HL-60/S4 (cell line): ENCODE results near the gene FBXO47.

Experiments
- in situ Hi-C: fragments of 300-500 bp; cut with MboI; formaldehyde crosslinking; loops from 2 replicates; pipeline ENCODE4 v1.14.3; 2022; ENCODE audit warnings: low sequenced_read_pairs

The FBXO47 gene

GRCh38 chr17:38967290-38967738 lies at the start of gene FBXO47:
FBXO47 (minus strand) TSS chr17:38967403; CDS start chr17:38963025, 4,378 bp downstream.
- in situ Hi-C loops = no loop called here

DNA sequence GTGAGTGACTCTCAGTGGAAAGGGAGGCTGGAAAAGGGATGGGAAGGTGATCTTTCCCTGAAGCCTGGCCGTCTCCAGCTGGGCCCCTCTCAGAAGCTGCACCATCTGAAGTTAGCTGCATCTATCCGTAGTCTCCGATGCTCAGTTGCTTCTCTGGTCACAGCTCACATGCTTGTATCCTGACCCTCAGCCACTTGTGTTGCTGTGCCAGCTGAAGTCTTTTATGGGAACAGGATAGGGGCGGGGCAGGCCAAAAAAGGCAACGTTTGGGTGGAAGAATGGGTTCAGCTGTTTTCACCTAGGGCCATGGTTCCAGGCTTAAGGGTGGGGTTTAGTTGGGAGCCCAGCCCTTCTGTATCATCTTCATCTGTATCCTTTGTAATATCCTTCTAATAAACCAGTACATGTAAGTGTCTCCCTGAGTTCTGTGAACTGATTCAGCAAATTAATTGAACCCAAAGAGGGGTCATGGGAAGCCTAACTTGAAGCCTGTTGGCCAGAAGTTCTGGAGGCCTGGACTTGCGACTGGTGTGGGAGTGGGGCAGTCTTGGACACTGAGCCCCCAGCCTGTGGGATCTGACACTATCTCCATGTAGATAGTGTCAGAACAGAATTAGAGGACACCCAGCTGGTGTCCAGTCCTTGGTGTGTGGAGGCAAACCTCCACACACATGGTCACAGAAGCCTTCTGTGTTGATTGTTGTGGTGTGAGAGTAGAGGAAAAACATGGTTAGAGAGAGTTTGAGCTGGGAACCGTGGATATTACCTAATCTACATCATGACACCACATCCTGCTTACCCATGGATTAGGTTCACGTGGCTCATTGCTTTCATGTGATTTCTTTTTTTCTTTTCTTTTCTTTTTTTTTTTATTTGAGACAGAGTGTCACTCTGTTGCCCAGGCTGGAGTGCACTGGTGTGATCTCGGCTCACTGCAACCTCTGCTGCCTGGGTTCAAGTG lies 49.3 kb upstream of the FBXO47 start:
- in situ Hi-C loops = no loop called here

DNA sequence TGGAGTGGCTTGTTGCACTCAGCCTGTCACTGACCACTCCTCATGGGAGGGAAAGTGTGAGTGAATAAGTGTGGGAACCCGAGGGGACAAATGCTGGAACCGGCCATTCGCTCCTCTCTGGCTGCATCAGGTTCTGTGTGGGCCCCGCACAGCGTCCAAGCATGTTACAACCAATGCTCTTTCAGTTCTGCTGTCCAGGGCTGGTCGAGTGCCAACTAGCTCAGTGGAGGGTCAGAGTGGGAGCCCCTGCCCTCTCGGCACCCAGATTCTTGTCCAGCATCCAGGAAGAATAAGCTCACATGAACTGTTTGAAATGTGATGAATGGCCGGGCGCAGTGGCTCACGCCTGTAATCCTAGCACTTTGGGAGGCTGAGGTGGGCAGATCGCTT lies 48.3 kb upstream of the FBXO47 start:
- in situ Hi-C loops = no loop called here

- in situ Hi-C loops = no loop called here
Observed at GRCh38 chr17:39014795-39015545, 47.8 kb upstream of the FBXO47 start.

GRCh38 chr17:39014044-39014794 lies 47.0 kb upstream of the FBXO47 start:
- in situ Hi-C loops = no loop called here

- in situ Hi-C loops = no loop called here
Observed at GRCh38 chr17:39012725-39013124, 45.5 kb upstream of the FBXO47 start.

- in situ Hi-C loops = no loop called here
Observed at GRCh38 chr17:39011907-39012468, 44.8 kb upstream of the FBXO47 start.

DNA sequence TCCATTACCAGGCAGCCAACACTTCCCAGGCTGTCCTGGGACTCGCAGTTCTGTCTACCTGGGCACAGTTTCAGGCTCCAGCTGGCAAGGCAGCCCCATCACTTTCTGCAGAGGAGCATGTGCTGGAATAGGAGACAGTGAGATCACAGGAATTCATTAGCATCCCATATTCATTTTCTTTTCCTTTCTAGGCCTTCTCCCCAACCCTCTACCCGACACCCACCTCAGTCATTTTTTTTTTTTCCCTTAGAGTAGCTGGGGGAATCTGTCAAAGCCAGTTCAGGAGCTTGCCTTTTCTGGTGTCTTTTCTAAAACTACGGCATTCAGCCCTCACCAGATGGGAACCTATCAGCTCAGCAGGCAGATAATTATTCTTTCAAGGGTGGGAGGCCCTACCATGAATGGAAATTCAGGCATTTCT lies 42.4 kb upstream of the FBXO47 start:
- in situ Hi-C loops = no loop called here

DNA sequence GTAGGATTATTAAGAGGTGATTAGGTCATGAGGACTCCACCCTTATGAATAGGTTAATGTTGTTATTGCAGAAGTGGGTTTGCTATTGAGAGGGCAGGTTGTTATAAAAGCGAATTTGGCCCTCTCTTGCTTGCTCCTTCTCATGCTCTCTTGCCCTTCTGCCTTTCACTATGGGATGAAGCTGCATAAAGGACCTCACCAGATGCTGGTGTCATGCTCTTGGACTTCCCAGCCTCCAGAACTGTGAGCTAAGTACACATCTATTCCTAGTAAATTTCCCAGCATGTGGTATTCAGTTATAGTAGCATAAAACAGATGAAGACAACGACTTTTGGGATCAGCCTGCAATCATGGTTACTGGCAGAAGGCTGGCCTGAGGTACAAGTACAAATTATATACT lies 41.4 kb upstream of the FBXO47 start:
- in situ Hi-C loops = no loop called here

DNA sequence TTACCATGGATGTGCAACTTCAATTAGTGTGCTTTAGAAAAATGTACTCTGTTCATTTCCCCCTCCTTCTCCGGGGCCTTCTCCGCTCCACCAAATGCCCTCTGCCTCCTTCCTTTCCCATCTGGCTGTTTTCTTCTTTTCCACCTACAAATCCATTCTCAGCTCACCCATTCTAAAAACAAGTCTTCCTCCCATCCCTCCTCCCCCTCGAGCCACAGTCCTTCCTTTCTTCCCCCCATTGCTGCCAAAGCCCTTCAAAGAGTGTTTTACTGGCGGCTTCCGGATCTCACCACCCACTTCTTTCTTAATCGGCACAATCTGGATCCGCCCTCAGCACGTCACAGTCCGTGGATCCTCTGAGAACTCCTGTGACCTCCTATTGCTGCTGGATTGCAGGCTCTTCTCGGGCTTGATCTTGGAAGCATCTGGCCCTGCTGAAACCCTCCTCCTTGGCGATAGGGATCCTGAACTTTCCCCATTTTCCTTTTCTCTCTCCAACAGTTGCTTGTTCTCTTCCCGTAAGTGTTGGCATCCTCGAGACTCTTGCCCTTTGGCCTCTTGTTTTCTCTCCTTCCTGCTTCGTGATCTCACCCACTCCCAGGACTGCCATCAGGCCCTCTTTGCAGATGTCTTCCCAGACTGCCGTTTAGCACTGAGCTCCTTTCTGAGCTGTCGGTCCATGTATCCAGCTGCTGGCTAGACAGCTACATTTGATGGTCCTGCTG lies 36.0 kb upstream of the FBXO47 start:
- in situ Hi-C loops = no loop called here

DNA sequence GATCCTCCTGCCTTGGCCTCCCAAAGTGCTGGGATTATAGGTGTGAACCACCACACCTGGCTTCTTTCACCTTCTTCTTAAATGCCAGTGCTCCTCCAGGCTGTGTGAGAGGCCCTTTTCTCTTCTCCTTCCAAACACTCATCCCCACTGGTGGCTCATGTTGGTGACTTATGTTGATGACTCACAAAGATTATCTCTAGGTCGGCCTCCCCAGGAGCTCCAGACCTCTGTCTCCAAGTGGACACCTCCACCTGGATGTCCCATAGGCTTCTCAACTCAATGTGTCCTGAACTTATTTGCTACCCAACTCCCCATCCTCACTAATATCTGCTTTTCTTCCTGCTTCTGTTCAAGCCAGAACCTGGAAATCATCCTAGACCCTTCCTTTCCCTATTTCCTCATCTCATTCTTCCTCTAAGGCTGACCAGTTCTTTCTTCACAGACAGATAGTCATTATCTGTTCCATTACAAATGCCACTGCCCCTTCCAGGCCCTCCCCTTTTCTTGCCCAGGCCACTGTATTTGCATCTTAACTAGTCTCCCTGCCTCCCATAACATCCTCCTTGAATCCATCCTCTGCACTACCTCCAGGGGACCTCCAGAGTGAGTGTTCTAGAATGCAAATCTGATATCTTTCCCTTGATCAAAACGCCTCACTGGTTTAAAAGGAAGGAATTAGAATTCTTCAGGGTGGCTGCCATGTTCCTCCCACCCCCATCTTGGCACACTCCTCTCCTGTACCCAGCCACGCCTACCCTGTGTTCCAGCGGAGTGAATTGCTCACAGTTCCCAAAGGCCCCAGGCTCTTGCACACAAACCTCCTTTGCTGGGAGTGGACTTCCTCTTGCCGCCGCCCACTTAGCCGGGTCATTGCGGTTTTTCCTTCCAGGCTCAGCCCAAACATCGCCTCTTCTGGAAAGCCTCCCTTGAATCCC lies 34.8 kb upstream of the FBXO47 start:
- in situ Hi-C loops = no loop called here

GRCh38 chr17:39000021-39000601 lies 32.9 kb upstream of the FBXO47 start:
- in situ Hi-C loops = no loop called here

DNA sequence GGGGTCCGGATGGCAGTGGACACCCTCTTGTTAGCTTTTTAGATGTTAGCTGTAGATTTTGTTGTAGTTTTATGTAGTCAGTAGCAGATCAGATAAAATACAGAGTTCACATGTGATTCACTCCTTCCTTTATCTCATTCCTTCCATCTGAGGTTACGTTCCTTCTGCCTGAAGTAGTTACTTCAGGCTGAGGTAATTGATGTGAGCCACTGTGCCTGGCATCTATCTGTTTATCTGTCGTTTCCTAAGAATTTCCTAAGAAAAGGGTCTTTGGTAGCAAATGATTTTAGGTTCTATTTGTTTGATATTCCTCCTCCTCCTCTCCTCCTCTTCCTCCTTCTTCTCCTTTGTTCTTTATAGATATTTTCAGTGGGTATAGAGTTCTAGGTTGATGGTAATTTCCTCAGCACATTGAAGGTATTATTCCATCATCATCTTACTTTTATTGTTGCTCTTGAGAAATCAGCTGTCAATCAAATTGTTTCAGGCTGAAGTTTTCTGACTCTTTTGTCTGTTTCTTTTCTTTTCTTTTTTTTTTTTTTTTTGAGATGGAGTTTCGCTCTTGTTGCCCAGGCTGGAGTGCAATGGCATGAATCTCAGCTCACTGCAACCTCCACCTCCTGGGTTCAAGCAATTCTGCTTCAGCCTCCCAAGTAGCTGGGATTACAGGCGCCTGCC lies 29.6 kb upstream of the FBXO47 start:
- in situ Hi-C loops = no loop called here

DNA sequence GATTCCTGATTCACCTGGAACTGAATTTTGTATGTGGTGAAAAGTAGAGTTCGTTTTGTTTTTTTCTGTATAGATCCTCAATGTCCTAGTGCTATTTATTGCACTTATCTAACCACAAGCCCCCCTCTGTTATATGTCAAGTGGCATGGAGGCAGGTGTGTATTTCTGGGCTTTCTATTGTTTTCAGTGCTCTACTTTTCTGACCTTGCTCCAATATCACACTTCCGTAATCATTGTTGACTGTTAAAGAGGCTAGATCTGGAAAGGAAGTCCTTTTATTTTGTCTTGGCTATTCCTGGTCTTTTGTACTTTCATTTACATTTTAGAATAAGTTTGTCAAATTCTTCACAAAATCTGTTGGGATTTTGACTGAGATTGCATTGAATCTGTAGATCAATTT lies 26.8 kb upstream of the FBXO47 start:
- in situ Hi-C loops = no loop called here

GRCh38 chr17:38984666-38985065 lies 17.5 kb upstream of the FBXO47 start:
- in situ Hi-C loops = loop anchor here (10.0 kb wide), 1 partner anchor 180 kb away; the partner anchor contains the start of gene ARL5C

- in situ Hi-C loops = loop anchor here (10.0 kb wide), 1 partner anchor 182 kb away; the partner anchor contains the start of gene ARL5C
Observed at GRCh38 chr17:38982858-38983746, 15.9 kb upstream of the FBXO47 start.

GRCh38 chr17:38981636-38982035 lies 14.4 kb upstream of the FBXO47 start:
- in situ Hi-C loops = loop anchor here (10.0 kb wide), 1 partner anchor 183 kb away; the partner anchor contains the start of gene ARL5C
